IPS-15b (cell line): ENCODE measurements around the gene AHCTF1.

Experiments
- H3K27me3 ChIP-seq: one replicate; pipeline ENCODE4 v1.6.1; 2013; ENCODE audit warnings: low read length; ENCODE audit not compliant: control insufficient read depth, insufficient read depth
- H3K36me3 ChIP-seq: one replicate; pipeline ENCODE4 v1.6.1; 2013; ENCODE audit warnings: low read length; ENCODE audit not compliant: control insufficient read depth, insufficient read depth
- H3K4me1 ChIP-seq: one replicate; pipeline ENCODE4 v1.6.1; 2013; ENCODE audit warnings: mild to moderate bottlenecking, low read length; ENCODE audit not compliant: control insufficient read depth, insufficient read depth
- H3K4me3 ChIP-seq: one replicate; pipeline ENCODE4 v1.5.1; 2013; ENCODE audit warnings: low read depth, low read length
- H3K9ac ChIP-seq: one replicate; pipeline ENCODE4 v1.6.1; 2013; ENCODE audit warnings: low read depth, mild to moderate bottlenecking, low read length
- H3K9me3 ChIP-seq: one replicate; pipeline ENCODE4 v1.6.1; 2013; ENCODE audit warnings: mild to moderate bottlenecking, low read length; ENCODE audit not compliant: control insufficient read depth, insufficient read depth

AHCTF1 gene

GRCh38 chr1:246947255-246947654, 15.5 kb upstream of the AHCTF1 start:
- Histone ChIP-seq H3K36me3 (no peaks in the 10 kb centered on the region), H3K27me3 (no peaks in the 10 kb centered on the region), H3K4me1 (peaks cover 5% of the 10 kb centered on the region), H3K4me3 (no peak overlapping the region), H3K9me3 (no peaks in the 10 kb centered on the region), H3K9ac (no peak overlapping the region)

- Histone ChIP-seq H3K27me3 (no peaks in the 10 kb centered on the region), H3K9ac (no peak overlapping the region), H3K9me3 (no peaks in the 10 kb centered on the region), H3K36me3 (no peaks in the 10 kb centered on the region), H3K4me1 (peaks cover 5% of the 10 kb centered on the region), H3K4me3 (no peak overlapping the region)
These were observed 14.6 kb upstream of the AHCTF1 start for GRCh38 chr1:246946366-246946765.

DNA sequence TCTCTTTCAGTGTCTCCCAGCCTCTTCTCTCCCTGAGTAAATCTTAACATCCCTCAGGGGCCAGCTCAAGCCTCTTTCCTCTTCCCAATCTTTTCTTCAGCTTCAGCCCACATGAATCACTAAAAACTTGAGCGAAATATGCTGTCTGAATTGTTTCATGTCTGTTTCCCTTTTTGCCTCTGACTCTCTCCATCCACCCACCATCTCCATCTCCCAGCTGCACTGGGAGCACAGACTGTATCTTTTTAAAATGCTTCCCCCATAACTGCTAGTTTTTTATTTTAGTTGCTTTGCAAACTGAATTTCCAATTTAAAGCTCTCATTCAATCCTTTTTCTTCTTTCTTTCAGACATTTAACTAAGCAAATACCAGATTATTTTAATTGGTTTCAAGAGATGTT, 3.0 kb upstream of the AHCTF1 start:
- no peaks in the 10 kb centered on the region for H3K4me1 ChIP-seq
- no peak overlapping the region for H3K9ac ChIP-seq
- no peak overlapping the region for H3K4me3 ChIP-seq
- no peaks in the 10 kb centered on the region for H3K9me3 ChIP-seq
- H3K36me3 ChIP-seq, result no peaks in the 10 kb centered on the region
- H3K27me3 ChIP-seq, result no peaks in the 10 kb centered on the region

- no peak overlapping the region for H3K4me3 ChIP-seq
- no peaks in the 10 kb centered on the region for H3K9me3 ChIP-seq
- H3K36me3 ChIP-seq, result no peaks in the 10 kb centered on the region
- H3K27me3 ChIP-seq, result no peaks in the 10 kb centered on the region
- H3K9ac ChIP-seq, result no peak overlapping the region
- no peaks in the 10 kb centered on the region for H3K4me1 ChIP-seq
These were observed 2.1 kb upstream of the AHCTF1 start for GRCh38 chr1:246933893-246934292.

- Histone ChIP-seq H3K4me3 (peak overlapping the region; percentile 88), H3K9ac (peak overlapping the region; percentile 89), H3K36me3 (no peaks in the 10 kb centered on the region), H3K9me3 (no peaks in the 10 kb centered on the region), H3K4me1 (no peaks in the 10 kb centered on the region), H3K27me3 (no peaks in the 10 kb centered on the region)
These were observed 585 bp upstream of the AHCTF1 start for GRCh38 chr1:246932366-246932700.

- H3K4me1 ChIP-seq, result no peaks in the 10 kb centered on the region
- H3K9ac ChIP-seq, result peak overlapping the region; percentile 71
- no peaks in the 10 kb centered on the region for H3K9me3 ChIP-seq
- peak overlapping the region; percentile 88 for H3K4me3 ChIP-seq
- H3K36me3 ChIP-seq, result no peaks in the 10 kb centered on the region
- no peaks in the 10 kb centered on the region for H3K27me3 ChIP-seq
These were observed 759 bp downstream of the AHCTF1 start for GRCh38 chr1:246930830-246931548.

- H3K4me1 ChIP-seq, result no peaks in the 10 kb centered on the region
- no peaks in the 10 kb centered on the region for H3K9me3 ChIP-seq
- no peak overlapping the region for H3K9ac ChIP-seq
- H3K4me3 ChIP-seq, result no peak overlapping the region
- H3K36me3 ChIP-seq, result no peaks in the 10 kb centered on the region
- H3K27me3 ChIP-seq, result no peaks in the 10 kb centered on the region
These were observed 5.6 kb downstream of the AHCTF1 start for GRCh38 chr1:246925997-246926626.

DNA sequence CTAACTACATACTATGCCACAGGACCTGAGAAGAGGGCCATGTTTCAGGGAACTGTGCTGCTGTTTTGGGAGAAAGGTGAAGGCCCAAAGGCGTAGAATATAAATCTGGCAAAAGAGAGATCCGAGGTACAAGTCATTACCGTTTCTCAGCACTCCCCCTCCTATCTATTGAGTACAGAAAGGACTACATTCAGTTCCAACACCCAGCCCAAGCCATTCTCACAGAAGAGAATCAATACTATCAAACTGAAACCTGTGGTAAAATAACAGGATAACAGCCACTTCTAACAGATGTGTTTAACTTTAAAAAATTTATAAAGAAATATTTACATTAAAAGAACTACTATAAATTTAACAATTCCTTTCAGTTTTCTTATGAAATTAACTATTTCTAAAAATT, 7.8 kb downstream of the AHCTF1 start:
- H3K4me3 ChIP-seq, result no peak overlapping the region
- H3K9me3 ChIP-seq, result no peaks in the 10 kb centered on the region
- no peaks in the 10 kb centered on the region for H3K27me3 ChIP-seq
- no peaks in the 10 kb centered on the region for H3K36me3 ChIP-seq
- no peak overlapping the region for H3K9ac ChIP-seq
- H3K4me1 ChIP-seq, result no peaks in the 10 kb centered on the region

GRCh38 chr1:246923482-246923881, 8.3 kb downstream of the AHCTF1 start:
- H3K9ac ChIP-seq, result no peak overlapping the region
- no peaks in the 10 kb centered on the region for H3K27me3 ChIP-seq
- H3K4me3 ChIP-seq, result no peak overlapping the region
- no peaks in the 10 kb centered on the region for H3K4me1 ChIP-seq
- H3K9me3 ChIP-seq, result no peaks in the 10 kb centered on the region
- no peaks in the 10 kb centered on the region for H3K36me3 ChIP-seq

DNA sequence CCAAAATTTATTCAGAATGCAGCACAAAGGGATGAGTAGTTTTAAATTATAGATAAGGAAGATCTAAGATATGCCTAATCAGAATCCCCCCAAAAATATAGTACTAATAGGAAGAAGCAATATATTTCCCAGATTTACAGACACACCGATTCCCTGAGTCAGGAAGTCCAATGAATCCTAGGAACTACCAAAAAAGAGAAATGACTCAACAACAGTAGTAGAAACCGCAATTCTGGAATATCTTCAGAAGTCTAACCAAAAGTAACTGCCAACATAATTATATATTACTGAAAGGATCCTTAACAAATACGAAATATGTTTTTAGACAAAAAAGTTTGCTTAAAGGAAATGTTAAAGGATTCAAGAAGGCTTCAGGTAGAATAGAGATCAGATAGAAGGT, 10.3 kb downstream of the AHCTF1 start:
- peaks cover 2% of the 10 kb centered on the region for H3K36me3 ChIP-seq

DNA sequence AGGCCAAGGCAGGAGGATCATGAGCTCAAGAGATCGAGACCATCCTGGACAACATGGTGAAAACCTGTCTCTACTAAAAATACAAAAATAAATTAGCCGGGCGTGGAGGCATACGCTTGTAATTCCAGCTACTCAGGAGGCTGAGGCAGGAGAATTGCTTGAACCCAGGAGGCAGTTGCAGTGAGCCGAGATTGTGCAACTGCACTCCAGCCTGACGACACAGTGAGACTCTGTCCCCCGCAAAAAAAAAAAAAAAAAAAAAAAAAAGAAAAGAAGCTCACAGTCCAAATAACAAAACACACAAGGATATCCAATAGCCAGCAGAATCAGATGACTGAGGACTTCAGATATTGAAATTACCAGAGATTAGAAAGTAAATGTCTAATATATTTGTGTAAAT, 11.8 kb downstream of the AHCTF1 start:
- H3K27me3 ChIP-seq, result no peaks in the 10 kb centered on the region
- H3K36me3 ChIP-seq, result peaks cover 3% of the 10 kb centered on the region
- H3K9ac ChIP-seq, result no peak overlapping the region
- no peaks in the 10 kb centered on the region for H3K9me3 ChIP-seq
- no peak overlapping the region for H3K4me3 ChIP-seq
- H3K4me1 ChIP-seq, result no peaks in the 10 kb centered on the region

More for the DNA sequence above, 10.3 kb downstream of the AHCTF1 start:
- no peaks in the 10 kb centered on the region for H3K4me1 ChIP-seq
- no peaks in the 10 kb centered on the region for H3K9me3 ChIP-seq
- H3K4me3 ChIP-seq, result no peak overlapping the region
- H3K27me3 ChIP-seq, result no peaks in the 10 kb centered on the region
- no peak overlapping the region for H3K9ac ChIP-seq
